AG20443 (cell line): ENCODE measurements around the gene CST3.
"Not testable (repeated sequence)": the region's sequence is repeated elsewhere in the genome, so short reads cannot be mapped to it uniquely, and the experiment has no call there.

Experiments
- DNase-seq: peaks from one replicate; pipeline ENCODE4 v3.0.0; 2012; ENCODE audit warnings: low spot score, mixed read lengths

The CST3 gene

DNA sequence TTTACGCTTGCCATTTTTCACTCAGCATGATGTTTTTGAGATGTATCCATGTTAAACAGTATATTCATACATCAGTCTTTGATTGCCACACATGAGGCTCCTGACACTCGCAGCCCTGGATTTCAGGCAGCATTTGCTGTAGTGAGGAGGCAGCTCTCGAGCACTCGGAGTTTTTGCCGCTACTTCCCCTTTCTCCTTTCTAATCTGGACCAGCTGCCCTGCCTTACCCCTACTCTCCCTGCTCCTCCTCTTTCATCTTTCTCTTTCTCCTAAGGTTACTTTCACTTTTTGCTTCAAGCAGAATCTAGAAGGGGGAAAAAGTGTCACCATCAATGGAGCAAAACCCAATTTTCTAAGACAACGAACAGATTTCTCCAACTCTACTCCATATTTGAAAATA lies 5.9 kb upstream of the CST3 start:
- DNase-seq: no peak

DNA sequence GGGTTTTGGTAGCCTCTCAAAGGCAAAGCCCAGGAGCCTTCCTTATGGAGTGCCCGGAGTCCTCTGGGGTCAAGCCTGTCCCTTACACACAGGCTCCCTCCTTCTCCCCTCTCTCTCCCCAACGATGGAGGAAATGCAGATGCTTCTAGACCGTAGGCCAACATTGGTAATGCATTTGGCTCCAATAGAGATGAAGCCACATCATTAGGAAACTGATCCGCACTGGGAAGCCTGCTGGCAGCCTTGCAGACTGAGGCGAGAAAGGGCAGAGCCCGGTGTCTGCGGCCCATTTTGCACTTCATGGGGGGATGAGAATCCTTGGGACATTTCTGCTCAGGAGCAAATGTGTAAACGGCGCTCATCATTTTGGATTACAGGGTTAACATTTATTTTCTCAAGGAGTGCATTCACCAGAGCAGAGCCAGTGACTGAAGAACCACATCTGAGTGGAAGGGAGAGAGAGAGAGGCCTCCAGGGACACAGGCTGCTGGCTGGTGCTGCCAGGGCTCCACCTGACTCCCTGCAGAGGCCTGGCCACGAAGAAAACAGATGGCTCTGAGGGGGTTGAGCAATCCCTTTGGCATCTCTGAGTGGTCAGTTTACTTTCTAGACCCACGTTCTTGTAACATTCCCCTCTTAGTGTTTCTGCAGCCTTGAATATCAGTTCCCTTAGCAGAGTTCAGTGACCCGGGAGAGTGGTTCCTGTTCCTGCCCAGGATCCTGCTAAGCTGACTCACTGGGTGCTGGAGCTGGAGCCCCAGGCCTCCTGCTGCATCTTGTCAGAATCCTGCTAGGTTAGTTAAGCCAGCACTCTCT lies 4.4 kb upstream of the CST3 start:
- DNase-seq: peak; percentile 57

DNA sequence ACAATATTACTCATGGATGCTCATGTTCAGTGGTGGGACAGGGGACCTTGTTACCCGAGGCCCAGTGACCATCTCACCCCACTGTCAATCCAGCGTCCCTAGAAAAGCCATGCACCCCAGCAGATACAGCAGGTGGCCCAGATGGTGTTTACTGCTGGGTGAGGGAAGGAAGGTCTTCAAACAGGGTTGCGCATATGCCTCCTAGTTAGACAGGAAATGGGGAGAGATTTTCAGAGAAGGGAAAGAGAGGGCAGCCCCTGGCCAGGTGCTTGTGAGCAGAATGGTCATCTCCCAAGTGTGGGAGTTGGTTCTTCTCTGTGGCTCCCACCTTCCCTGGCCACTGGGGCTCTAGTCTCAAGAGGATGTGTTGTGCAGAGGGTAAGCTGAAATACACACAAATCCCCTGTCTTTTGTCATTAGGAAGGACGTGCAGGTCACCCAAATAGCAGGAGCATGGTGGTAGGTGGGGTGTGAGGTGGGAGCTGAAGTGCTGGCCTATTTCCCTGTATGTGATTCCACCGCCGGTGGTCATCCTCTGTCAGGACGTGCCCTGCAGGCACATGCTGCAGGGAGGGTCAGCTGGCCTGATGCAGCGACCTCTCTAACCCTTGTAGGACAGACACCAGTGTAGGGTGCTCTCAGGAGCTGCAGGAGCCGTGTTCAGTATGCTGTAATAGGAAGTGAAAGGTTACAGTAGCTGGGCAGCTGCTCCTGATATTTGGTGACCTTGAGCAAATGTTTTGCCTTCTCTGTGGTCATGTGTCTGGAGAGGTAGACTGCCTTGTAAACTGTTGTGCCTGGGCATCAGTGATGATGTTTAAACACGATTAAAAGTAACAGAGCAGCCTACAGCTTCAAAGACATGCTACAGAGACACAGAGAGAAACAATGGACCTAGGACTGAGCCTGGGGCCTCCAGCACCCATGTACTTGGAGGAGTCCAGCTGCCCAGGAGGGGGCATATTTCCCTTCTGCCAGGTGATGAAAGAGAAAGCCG lies 3.2 kb upstream of the CST3 start:
- no peak for DNase-seq

DNA sequence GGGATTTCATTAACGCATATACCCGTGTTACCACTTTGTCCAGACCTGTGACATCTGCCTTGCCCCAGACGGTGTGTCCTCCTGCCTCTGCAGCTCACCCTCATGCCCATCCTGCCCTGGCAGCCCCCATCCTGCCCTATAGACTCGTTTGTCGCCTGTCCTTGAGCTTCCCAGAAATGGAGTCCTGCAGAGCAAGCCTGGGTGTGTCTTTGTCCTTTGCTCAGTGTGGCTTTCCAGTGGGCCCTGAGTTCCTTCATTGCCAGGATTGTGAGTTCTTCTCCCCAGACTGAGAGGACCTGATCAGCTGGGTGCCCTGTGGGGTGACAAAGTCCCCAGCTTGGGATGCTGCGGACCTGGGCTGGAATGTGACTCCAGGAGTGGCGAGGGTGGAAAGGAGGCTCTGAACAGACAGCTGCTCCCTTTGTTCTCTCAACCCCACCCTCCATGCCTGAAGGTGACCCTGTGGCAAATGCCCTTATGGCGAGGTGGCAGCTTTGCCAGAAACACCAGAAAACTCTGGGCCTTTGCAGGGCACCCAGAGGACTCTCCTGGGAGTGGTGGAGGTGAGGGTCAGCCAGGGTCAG lies 2.4 kb upstream of the CST3 start:
- DNase-seq: no peak

DNA sequence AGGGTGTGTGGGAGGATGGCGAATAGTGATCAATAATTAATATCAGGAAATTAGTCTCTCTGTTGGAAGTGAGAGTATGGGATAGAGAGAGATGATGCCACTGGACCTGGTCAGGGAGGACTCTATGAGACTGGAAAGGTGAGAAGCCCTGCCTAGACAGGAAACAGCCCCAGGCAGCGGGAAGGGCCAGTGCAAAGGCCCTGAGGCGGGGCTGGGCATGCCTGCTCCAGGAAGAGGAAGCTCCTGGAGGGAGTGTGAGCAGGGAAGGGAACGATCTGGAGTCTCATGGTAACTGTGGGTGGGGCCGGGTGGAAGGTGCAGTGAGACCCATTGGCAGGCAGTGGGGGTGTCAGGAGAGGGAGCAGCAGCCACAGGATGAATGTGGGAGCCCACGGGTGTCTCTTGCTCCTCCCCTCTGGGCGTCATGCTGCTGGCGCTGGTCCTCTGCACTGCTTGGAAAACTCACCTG lies 1.8 kb upstream of the CST3 start:
- DNase-seq: no peak

DNA sequence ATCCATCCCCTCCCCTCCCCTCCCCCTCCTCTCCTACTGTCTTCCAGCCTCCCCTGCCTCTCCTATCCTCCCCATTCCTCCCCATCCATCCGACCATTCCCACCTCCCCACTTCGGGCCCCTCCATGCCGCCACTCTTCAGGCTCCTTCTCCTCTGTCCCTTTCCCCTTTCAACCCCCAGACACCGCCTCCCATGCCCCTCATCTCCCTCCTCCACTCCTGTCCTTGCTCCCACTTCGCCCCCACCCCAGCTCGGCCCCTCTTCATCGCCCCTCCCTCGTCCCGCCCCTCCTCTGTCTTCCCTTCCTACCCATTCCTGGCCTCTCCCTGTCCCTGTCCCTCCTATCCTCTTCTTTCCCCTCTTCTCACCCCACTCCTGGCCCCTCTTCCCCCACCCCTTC lies 554 bp upstream of the CST3 start:
- DNase-seq: no peak

DNA sequence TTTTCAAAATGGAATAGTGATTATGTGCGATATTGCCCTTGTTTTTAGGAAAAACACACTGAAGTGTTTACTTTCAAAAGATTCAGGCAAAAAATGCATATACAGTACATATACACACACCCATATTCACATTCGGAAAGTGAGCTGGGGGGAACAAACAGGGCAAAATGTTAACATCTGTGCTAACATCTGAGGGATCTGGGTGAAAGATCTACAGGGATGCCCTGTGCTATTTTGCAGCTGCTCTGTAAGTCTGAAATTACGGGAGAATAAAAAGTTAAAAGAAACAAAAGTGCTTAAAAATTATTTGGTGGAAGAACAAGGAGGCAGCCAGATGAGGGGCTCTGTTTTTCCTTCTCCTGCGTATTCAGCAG lies 860 bp downstream of the CST3 start:
- DNase-seq: no peak

DNA sequence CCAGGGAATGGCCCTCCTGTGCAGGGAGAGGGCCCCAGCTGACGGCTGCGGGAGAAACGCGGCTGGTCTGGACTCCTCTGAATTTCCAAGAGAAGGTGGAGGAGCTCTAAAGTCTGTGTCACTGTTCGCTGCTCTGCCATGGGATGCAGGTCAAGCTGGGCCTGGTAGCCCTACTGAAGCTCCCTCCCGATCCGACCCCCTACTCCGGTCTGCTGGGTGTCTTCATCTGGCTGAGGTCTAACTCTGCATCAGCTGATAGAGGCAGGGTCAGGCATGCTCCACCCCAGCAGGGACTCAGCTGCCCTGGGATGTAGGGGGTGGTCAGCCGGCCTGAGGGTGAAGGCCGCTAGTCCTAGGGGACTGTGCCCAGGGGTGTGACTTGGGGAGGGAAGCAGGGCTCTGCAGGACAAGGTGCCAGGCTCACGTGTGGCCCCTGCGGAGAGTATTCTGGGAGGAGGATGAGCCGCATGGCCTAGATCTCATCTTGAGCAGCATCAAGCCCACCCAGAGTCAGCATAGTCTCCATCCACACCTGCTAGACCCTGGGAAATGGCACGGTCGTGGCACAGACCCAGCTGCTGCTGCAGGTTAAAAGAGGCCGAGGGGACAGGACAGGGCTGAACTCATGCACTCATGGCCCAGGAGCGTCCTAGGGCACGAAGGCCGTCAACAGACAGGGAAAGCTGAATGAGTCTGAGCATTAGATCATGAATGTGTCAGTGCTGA lies 1.4 kb downstream of the CST3 start:
- no peak for DNase-seq

DNA sequence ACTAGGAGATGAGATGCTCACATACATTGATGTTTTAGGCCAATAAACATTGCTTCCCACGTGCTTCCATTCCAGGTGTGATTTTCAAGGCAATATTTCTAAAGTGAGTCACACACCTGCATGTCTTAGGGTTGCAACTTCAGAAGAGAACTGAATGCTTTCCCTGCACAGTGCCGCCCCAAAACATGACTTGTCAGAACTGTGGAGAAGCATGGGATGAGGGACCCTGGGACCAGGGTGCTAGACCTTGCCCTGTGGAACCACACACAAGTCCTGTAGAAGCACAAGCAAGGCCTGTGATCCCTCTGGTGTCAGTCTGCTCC lies 2.0 kb downstream of the CST3 start:
- not testable (repeated sequence) for DNase-seq

DNA sequence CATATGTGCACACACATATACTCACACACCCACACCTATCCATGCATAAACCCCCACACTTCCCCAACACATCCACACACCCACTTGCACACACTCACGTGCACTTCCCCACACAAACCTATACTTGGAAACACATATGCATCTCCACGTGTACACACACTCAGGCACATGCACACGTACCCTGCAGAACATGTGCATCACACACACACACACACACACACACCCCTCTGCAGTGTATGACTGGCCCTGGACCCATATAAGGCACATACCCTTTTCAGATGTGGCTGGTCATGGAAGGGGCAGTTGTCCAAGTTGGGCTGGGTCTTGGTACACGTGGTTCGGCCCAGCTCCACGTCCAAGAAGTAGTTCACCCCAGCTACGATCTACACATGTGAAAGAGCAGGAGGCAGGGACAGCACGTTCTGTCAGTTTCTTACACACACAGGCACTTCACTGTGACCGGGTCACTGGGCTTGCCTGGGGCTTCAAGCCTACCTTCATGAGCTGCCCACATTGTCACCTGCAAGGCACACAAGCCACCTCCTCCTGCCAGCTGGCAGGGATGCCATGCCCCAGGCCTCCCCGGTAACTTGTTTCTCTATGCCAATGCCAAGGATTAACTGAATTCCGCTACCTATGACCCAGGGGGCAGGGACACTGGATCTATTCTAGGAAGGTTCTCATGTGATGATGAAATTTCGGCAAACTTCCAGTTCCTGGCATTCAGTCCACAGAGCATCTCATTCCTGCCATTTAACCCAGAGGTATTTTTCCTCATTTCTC lies 2.6 kb downstream of the CST3 start:
- DNase-seq: no peak

DNA sequence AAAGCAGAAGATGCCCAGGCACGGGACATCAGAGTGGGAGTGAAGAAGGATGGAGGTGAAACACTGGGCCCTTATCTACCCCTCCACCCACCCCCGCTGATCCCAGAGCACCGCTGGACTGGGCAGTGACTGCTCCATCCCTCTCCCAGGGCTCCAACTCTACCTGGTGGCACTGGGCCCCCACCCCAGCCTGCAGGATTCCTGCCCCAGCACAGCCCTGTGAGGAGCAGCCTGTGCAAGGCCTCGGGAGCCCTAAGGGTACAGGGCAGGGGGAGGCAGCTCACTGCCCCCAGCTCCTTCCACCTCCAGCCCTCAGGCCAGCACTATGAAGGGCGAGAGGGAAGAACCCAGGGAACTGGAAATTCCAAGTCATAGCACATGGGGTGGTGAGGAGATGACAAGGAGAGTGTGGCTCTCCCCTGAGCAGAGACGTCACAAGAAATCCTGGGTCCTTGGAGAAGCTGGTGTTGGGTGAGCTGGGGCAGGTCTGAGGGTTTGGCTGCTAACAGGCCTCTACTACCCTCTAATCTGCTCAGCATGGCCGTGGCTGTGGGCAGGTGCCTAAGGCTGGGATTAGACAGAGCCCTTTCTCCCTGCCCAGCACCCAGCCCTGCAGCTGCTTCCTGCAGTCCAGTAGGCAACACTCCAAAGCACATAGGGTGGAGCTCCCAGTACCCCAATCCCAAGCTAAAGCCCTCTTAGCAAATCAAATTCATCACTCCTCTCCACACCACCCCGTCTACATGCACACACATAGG lies 3.5 kb downstream of the CST3 start:
- no peak for DNase-seq

DNA sequence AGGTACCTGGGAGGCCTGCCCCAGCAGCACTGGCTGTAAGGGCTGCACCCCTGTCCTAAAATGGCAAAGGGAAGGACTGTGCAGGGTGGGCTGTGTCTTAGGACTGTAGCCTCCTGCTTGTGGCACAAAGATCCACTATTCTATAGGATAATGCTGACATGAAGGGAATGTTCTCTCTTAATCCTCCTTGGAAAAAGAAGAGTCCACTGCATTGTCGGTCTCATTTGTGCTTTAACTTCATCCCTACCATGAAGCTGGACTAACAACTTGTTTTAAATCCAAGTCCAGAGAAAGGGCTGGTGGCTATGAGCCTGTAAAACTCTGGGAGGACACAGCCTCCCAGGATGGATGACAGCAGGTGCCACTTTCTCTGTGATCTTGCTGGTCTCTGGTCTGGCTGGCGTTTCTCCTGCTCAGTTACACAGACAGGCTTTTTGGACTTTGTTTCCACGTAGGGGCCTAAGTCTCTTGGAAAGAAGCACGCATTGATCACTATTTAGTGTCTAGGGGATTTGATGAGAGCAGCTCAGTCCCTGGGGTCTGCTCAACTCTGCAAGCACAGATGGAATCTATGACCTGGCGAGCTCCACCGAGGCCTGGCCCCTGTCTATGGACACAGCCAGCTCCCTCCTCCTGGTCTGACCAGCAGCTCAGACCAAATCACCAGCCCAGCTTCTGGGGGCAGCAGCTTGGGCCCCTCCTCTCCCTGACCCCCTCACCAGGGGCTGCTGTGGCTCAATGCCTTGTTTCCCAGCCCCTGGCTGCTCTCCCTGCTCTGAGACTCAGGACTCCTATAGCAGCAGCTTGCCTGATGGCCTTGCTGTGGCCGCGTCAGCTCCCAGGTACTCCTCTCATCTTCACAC lies 4.8 kb downstream of the CST3 start:
- DNase-seq: no peak

DNA sequence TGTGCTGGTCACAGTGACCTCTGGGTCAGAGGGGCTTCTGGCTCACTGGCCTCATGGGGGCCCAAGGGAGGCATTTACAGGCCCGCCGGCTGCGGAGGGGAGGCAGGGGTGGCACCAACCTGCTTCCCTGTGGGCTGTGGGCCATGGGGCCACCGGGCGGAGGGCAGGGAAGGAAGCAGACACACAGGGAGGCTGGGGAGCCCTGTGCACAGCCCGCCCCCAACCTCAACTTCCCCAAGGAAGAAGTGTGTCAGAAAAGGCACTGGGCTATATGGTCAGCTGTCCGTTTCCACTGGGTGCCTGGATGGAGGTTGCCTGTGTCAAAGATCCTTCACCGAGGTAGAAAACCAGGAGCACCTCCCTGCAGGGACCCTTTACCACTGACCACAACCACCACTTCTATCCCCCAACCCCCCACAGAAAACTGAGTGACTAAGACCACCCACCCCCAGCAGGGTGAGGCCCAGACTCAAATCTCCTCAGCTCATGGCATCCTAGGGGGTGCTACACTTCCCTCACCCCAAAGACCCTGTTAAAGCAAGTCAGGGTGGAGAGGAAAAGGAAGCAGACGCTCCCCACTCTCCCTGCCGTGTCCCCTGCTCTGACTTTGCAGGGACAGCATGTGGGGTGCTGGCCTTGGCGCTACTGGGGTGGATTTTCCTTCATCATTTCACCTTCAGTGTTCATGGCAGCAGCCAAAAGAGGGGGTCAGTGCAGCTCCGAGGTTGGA lies 5.6 kb downstream of the CST3 start:
- no peak for DNase-seq

DNA sequence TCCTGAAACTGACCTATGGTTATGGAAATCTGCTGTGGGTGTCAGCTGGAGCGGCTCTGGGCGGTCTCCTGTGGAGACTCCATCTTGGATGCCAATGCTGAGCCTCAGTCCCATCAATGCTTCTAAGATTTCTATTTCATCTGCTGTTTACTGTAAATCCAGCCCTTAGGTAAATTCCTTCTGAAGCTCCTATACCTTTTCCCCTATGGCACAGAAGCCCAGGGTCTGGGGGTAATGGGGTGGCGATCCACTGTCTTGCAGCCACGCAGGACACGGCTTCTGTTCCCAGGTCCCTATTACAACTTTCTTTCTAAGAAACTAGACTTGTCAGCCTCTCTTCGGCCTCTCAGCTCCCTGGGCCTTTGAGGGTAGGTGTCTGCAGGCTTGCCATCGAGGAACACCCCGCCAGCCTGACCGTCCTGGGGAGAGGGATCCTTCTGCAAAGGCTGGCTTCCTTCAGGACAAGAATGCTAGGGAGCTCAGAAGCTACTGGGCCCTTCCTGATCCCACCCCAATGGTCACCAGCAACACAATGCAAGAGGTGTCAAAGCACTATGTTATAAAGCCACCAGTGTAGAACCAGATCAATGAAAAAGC lies 6.4 kb downstream of the CST3 start:
- DNase-seq: no peak

DNA sequence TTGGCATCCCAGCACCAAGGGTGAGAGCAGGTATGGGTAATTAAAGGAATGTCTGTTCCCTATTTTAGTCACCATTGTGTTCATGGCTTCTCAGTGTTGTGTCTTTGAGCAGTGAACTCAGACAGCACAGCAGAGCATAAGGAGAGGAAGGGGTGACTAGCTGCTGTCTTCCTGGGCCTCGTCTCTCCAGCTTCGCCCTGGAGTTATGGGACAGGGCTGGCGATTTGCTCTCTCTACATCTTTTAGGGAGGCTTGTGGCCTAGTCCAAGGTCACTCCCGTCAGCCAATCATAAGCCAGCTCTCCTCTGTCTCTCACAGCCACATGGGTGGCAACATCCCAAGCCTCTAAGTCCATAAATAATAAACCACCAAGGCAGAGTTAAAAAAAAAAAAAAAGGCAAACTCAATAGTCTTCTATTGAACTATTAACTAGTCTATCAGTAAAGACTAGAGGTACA lies 7.3 kb downstream of the CST3 start:
- DNase-seq: no peak

DNA sequence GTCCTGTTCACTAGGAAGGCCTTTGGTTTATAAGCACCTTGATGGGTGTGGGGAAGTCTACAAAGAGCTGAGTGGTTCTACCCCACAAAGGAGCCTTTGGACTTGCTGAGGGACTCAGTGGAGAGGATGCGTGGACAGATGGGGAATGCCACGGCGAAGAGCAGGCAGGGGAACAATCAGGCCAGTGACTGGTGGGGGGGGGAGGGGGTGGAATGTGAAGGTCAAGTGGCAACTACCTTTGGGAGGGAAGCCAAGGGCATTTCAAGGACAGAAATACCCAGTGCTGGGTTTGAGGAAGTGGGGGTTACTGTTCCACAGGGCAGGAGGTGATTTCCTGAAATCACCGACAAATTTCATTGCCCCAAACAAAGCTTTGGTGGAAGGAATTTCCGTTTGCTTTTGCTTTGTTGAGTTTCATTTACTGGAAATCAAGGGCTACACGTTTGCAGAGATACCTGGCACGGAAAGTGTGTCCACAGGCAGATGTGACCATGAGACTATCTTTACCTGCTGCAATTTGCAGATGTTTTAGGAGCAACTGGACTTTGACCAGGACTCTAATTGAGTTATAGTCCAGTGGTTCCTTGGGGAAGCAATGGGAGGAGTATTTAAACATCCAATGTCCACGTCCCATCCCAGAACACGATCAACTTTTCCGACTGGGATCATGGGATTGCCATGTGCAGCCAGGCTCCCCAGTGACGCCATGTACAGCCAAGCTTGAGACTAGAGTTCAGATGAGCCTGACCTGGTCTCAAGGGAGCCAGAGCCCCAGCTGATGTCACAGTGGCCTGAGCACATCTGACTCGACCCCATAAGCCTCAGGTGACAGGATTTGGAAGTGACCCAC lies 8.0 kb downstream of the CST3 start:
- no peak for DNase-seq

DNA sequence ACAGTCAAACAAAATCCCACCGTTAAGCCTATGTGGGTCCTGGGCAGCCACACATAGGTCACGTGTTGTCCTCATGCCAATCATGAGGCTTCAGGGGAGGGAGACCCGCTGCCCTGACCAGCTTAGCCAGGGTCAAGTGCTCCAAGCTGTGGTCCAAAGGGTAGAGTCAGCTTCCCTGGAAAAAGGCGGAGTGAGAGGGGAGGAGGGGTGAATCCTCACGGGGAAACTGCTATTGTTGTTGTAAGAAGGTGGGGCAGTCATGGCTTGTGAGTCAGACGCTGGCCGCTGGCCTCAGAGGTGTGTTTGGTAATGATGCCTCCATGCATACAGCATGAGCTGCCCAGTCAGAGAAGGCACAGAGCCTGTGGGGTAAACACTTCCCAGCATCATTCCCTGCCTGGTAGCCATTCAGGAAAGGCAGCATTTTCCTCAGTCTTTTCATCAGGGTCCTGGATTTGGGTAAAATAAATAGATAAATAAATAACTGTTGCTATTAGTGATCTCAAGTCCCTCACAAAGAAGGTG lies 8.7 kb downstream of the CST3 start:
- DNase-seq: peak; percentile 48
